ENCODE results near the gene STIP1. TPM values are rescaled to one million over a fixed set of nuclear protein-coding genes. Genes with fewer than 3 reads are reported as not detected.
"Not testable (repeated sequence)": the region's sequence is repeated elsewhere in the genome, so short reads cannot be mapped to it uniquely, and the experiment has no call there.

STIP1 gene
- total RNA-seq, 3 donors from 2014 or later: 49.4 to 118 (median 80.3) TPM

- no peak for TF ChIP-seq CTCF (IDR thresholded peaks at IDR 0.05)
- ATAC-seq: no peak
- Histone ChIP-seq H3K4me1 (ENCODE audit: low read depth) (no peaks in the 10 kb centered on the region), H3K36me3 (ENCODE audit: low read depth) (no peaks in the 10 kb centered on the region), H3K9me3 (no peaks in the 10 kb centered on the region), H3K4me3 (no peak overlapping the region)
- intact Hi-C loops (cut with DNase I, micrococcal nuclease): loop anchor here in 1 of 2 donors (5.0 to 10.0 kb wide), 2 partner anchors 152 to 319 kb away; partner anchors contain the start of gene MARK2
- no peak for DNase-seq
Observed at GRCh38 chr11:64153812-64154211, 32.2 kb upstream of the STIP1 start.

DNA sequence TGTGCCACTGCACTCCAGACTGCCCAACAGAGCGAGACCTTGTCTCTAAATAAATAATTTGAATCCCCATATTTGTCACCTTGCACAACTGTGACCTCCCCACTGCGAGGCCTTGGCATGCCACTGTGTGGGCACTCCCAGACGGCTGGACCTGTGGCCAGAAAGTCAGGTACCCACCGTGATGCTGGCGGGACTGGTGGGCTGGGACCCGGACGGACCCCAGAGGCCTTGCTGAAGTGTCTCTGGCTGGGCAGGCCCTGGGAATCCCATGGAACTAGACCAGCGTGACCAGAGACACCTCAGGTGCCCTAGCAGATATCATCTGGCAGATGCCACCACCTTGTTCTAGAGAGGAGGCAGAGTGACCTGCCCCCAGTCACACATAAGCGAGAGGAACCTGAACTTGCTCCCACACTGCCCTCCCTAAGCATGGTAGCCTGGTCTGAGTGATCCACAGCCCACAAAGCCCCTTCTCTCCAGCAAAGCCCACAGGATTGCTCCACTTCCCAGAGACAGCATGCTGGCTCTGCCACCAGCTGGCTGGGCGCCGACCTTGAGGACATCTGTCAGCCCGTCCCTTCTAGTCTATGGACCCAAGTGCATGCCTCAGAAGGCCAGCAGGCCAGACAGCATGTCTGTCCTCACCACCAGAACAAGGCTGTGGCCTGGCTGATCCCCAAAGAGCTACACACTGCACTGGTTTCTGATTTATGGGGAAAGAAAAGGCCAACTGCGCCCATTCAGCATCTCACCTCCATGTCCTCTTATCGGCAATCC lies 29.5 kb upstream of the STIP1 start:
- Histone ChIP-seq H3K4me3 (no peak overlapping the region), H3K9me3 (no peaks in the 10 kb centered on the region), H3K36me3 (ENCODE audit: low read depth) (no peaks in the 10 kb centered on the region), H3K4me1 (ENCODE audit: low read depth) (no peaks in the 10 kb centered on the region)
- ATAC-seq: no peak
- no peak for DNase-seq
- no peak for TF ChIP-seq CTCF (IDR thresholded peaks at IDR 0.05)
- intact Hi-C loops (cut with DNase I, micrococcal nuclease): loop anchor here in 1 of 2 donors (10.0 kb wide), 1 partner anchor 322 kb away; the partner anchor contains the start of gene MARK2

DNA sequence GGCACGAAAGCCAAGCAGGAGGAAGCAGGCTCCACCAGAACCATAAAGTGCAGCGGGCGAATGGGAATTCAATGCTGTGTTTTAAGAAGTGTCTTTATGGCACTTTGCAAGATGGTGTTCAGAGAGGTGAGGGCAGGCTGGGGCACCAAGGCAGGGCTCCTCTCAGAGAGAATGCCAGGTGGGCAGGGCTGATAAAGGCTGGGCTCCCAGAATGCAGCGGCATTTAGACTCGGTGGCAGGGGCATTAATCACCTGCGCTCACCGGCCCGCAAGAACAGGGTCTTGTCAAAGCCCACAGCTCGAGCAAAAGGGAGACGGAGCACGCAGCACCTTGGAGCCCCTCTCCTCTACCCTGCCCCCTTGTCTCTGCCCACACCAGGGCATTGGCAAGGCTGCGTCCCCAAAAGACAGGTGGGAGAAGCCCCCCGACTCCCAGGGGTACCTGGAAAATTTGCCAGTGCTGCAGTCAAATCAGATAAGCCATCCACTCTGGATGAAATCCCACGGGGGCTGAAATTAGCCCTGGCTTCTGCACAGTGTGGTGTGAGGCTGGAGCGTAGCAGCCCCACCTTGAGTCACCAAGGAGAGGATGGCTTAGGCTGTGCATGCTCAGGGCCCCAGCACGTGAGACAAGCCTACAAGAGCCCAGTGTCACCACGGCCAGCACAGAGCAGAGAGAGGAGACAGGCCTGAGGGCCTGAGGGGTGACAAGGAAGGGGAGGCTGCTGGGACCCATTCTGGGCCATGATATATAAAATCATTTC lies 28.2 kb upstream of the STIP1 start:
- Histone ChIP-seq H3K9me3 (no peaks in the 10 kb centered on the region), H3K36me3 (ENCODE audit: low read depth) (no peaks in the 10 kb centered on the region), H3K4me3 (no peak overlapping the region), H3K4me1 (ENCODE audit: low read depth) (no peaks in the 10 kb centered on the region)
- TF ChIP-seq CTCF (IDR thresholded peaks at IDR 0.05): no peak
- DNase-seq (no peak), ATAC-seq (no peak)
- intact Hi-C loops (cut with DNase I, micrococcal nuclease): loop anchor here in 1 of 2 donors (10.0 kb wide), 1 partner anchor 323 kb away; the partner anchor contains the start of gene MARK2

DNA sequence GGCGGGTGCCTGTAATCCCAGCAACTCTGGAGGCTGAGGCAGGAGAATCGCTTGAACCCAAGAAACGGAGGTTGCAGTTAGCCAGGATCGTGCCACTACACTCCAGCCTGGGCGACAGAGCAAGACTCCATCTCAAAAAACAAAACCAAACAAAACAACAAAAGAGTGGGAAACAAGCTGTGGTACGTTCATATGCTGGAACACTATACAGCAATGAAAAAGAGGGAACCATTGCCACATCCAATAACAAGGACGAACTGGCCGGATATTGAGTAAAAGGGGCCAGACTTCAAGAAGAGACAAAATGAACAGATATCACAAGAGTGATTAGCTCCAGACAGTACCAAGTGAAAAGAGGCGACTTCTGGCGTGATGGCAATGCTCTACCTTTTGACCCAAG lies 24.9 kb upstream of the STIP1 start:
- H3K36me3 ChIP-seq (ENCODE audit: low read depth): no peaks in the 10 kb centered on the region
- no peak overlapping the region for H3K4me3 ChIP-seq
- DNase-seq (no peak), ATAC-seq (no peak)
- intact Hi-C loops (cut with DNase I, micrococcal nuclease): no loop called here
- H3K9me3 ChIP-seq: no peaks in the 10 kb centered on the region
- TF ChIP-seq CTCF (IDR thresholded peaks at IDR 0.05): no peak
- peaks cover 12% of the 10 kb centered on the region for H3K4me1 ChIP-seq (ENCODE audit: low read depth)

DNA sequence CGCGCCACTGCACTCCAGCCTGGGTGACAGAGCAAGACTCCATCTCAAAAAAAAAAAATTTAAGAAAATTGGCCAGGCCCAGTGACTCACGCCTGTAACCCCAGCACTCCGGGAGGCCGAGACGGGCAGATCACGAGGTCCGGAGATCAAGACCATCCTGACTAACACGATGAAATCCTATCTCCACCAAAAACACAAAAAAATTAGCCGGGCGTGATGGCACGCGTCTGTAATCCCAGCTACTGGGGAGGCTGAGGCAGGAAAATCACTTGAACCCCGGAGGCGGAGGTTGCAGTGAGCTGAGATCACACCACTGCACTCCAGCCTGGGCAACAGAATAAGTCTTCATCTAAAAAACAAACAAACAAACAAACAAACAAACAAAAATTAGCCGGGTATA lies 23.2 kb upstream of the STIP1 start:
- H3K9me3 ChIP-seq; ATAC-seq; H3K4me3 ChIP-seq; H3K36me3 ChIP-seq (ENCODE audit: low read depth); intact Hi-C loops (cut with DNase I, micrococcal nuclease); DNase-seq: not testable (repeated sequence)
- H3K4me1 ChIP-seq (ENCODE audit: low read depth): peaks cover 12% of the 10 kb centered on the region

DNA sequence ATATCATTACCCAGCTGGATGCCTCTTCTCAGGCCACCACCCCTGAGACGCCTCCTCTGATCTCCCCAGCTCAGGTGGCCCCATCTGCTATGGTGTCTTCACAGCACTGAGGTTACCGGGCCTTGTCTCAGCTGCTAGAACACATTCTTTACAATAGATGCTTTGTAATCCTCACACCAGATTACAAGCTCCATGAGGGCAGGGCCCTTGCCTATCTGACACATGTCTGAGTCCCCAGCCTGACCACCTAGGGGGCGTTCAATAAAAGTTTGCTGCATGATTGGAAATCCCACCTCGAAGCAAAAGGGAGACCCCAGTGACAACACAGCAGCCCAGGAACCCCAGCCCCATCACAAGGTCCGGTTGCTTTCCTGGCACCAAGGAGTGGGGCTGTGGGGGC lies 22.0 kb upstream of the STIP1 start:
- peaks cover 12% of the 10 kb centered on the region for H3K4me1 ChIP-seq (ENCODE audit: low read depth)
- intact Hi-C loops (cut with DNase I, micrococcal nuclease): no loop called here

More for the DNA sequence above, 22.0 kb upstream of the STIP1 start:
- no peak overlapping the region for H3K4me3 ChIP-seq
- H3K9me3 ChIP-seq: no peaks in the 10 kb centered on the region
- no peak for DNase-seq
- TF ChIP-seq CTCF (IDR thresholded peaks at IDR 0.05): no peak
- ATAC-seq: no peak
- H3K36me3 ChIP-seq (ENCODE audit: low read depth): no peaks in the 10 kb centered on the region

Measured in mucosa of descending colon (tissue), 3 donors.